Neural cell (in vitro differentiated cells): ENCODE data around the gene CCDC87. TPM values are rescaled to one million over a fixed set of nuclear protein-coding genes. Genes with fewer than 3 reads are reported as not detected.

Experiments
- H2AFZ ChIP-seq: fragments of 200-600, 300-800 bp; sonication (generic), shearing (Covaris generic); 2 replicates; pipeline ENCODE4 v1.6.0; 2014; ENCODE audit warnings: low read depth, mild to moderate bottlenecking, antibody characterized with exemption, low read length, moderate library complexity
- H3F3A ChIP-seq: fragments of 200-600 bp; shearing (Covaris generic); 2 replicates; pipeline ENCODE4 v1.6.1; 2016; ENCODE audit warnings: mild to moderate bottlenecking, moderate library complexity, mixed read lengths, antibody characterized with exemption, low read length; ENCODE audit not compliant: insufficient read depth, poor library complexity, severe bottlenecking
- H3K27ac ChIP-seq: fragments of 200-600, 300-800 bp; sonication (generic), shearing (Covaris generic); 2 replicates; pipeline ENCODE4 v1.5.1; 2014; ENCODE audit warnings: mild to moderate bottlenecking, low read length, moderate library complexity
- H3K27me3 ChIP-seq: fragments of 300-800, 200-600 bp; sonication (generic), shearing (Covaris generic); 2 replicates; pipeline ENCODE4 v1.6.0; 2014; ENCODE audit warnings: mild to moderate bottlenecking, low read depth, low read length, moderate library complexity; ENCODE audit not compliant: insufficient read depth
- H3K36me3 ChIP-seq: fragments of 300-800, 200-600 bp; sonication (generic), shearing (Covaris generic); 2 replicates; pipeline ENCODE4 v1.5.1; 2014; ENCODE audit warnings: mild to moderate bottlenecking, antibody characterized with exemption, low read length, moderate library complexity; ENCODE audit not compliant: insufficient read depth
- H3K4me2 ChIP-seq: fragments of 300-800, 200-600 bp; sonication (generic), shearing (Covaris generic); 2 replicates; pipeline ENCODE4 v1.6.0; 2014; ENCODE audit warnings: mild to moderate bottlenecking, low read length
- H3K4me3 ChIP-seq: fragments of 300-800, 200-600 bp; sonication (generic), shearing (Covaris generic); 2 replicates; pipeline ENCODE4 v1.5.1; 2014; ENCODE audit warnings: mild to moderate bottlenecking, low read length, moderate library complexity
- H3K79me2 ChIP-seq: fragments of 200-600 bp; shearing (Covaris generic); replicated peaks from 2 replicates; pipeline ENCODE4 v1.6.0; 2014; ENCODE audit warnings: mild to moderate bottlenecking, low read length, moderate library complexity; ENCODE audit not compliant: insufficient read depth
- H3K9ac ChIP-seq: fragments of 300-800, 200-600 bp; sonication (generic), shearing (Covaris generic); 2 replicates; pipeline ENCODE4 v1.6.1; 2016; ENCODE audit warnings: mild to moderate bottlenecking, low read length, mixed read lengths
- H3K9me2 ChIP-seq: fragments of 200-600 bp; shearing (Covaris generic); 2 replicates; pipeline ENCODE4 v1.6.1; 2016; ENCODE audit warnings: mild to moderate bottlenecking, low read length, mixed read lengths; ENCODE audit not compliant: insufficient read depth
- H3K9me3 ChIP-seq: fragments of 200-600, 300-800 bp; sonication (generic), shearing (Covaris generic); 2 replicates; pipeline ENCODE4 v1.6.1; 2016; ENCODE audit warnings: mild to moderate bottlenecking, mixed run types, low read length, moderate library complexity, mixed read lengths
- H4K20me1 ChIP-seq: fragments of 200-600 bp; shearing (Covaris generic); 2 replicates; pipeline ENCODE4 v1.6.1; 2016; ENCODE audit warnings: mild to moderate bottlenecking, mixed run types; ENCODE audit not compliant: insufficient read depth
- EP300 ChIP-seq: fragments of 450-650 bp; conservative IDR thresholded peaks from 2 replicates; pipeline ENCODE4 v1.6.1; 2014; ENCODE audit warnings: antibody characterized with exemption, mild to moderate bottlenecking, moderate library complexity; ENCODE audit not compliant: poor library complexity, severe bottlenecking
- EZH2 ChIP-seq: fragments of 200-600, 300-800 bp; shearing (Covaris generic), sonication (generic); IDR thresholded peaks from 2 replicates; pipeline ENCODE4 v1.6.1; 2014; ENCODE audit warnings: antibody characterized with exemption, low read length, borderline replicate concordance, mild to moderate bottlenecking; ENCODE audit not compliant: insufficient read depth, poor library complexity, severe bottlenecking
- MXI1 ChIP-seq: fragments of 450-650 bp; conservative IDR thresholded peaks from 2 replicates; pipeline ENCODE4 v1.6.1; 2014; ENCODE audit warnings: antibody characterized with exemption, mild to moderate bottlenecking; ENCODE audit not compliant: poor library complexity, severe bottlenecking
- POLR2AphosphoS5 ChIP-seq: IDR thresholded peaks from 2 replicates; pipeline ENCODE4 v1.6.1; 2012
- RAD21 ChIP-seq: fragments of 450-650 bp; conservative IDR thresholded peaks from 2 replicates; pipeline ENCODE4 v1.6.1; 2014; ENCODE audit warnings: antibody characterized with exemption, mild to moderate bottlenecking, moderate library complexity
- SMC3 ChIP-seq: fragments of 450-650 bp; conservative IDR thresholded peaks from 2 replicates; pipeline ENCODE4 v1.6.1; 2014; ENCODE audit warnings: antibody characterized with exemption, mild to moderate bottlenecking, moderate library complexity; ENCODE audit not compliant: poor library complexity
- TAF1 ChIP-seq: IDR thresholded peaks from 2 replicates; pipeline ENCODE4 v1.6.1; 2012; ENCODE audit warnings: low read depth
- polyA plus RNA-seq: library from polyadenylated mRNA; depleted of rRNA; stranded (reverse); fragments of >200 nt; gene quantifications from 2 replicates; pipeline ENCODE4 v1.2.3, GENCODE V29; 2014
- TF ChIP-seq, protein P1 (sequence below): fragments of 450-650 bp; IDR thresholded peaks from 2 replicates; pipeline ENCODE4 v1.5.1; 2014; ENCODE audit warnings: antibody characterized with exemption, mild to moderate bottlenecking, moderate library complexity; ENCODE audit not compliant: poor library complexity, severe bottlenecking
- TF ChIP-seq, protein P2 (sequence below): IDR thresholded peaks from 2 replicates; pipeline ENCODE4 v1.6.1; 2012; ENCODE audit warnings: borderline replicate concordance

The CCDC87 gene
- polyA plus RNA-seq, 1 donor from 2014 or later: not detected

DNA sequence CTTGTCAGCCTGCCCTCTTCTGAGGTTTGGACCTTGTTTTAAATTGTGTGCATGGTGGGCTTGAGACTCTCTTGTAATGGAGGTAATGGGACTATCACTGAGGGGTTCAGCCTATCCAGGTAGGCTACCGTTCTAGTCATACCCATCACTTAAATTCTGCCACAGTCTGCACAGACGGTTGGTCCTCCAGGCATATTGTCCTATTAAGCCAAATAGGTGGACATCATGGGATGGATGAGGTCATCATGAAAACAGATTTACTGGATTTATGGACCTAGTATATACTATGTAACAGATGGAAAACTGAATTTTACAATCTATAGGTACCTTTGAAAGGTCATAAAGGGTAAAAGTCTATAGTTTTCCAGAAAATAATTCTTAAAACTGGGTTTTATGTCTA, 36.5 kb upstream of the CCDC87 start:
- Histone ChIP-seq H3K4me2 (no peak overlapping the region), H4K20me1 (peaks cover 11% of the 10 kb centered on the region), H3K36me3 (peaks cover 21% of the 10 kb centered on the region), H3K4me3 (no peak overlapping the region), H3K9me2 (no peaks in the 10 kb centered on the region), H3K9ac (no peak overlapping the region), H3K27ac (no peak overlapping the region), H2AFZ (no peak overlapping the region), H3K27me3 (no peaks in the 10 kb centered on the region), H3F3A (no peaks in the 10 kb centered on the region), H3K9me3 (no peaks in the 10 kb centered on the region), H3K79me2 (peaks cover 32% of the 10 kb centered on the region)
- TF ChIP-seq MXI1 (no peak), EP300 (no peak), SMC3 (no peak), EZH2 (no peak), POLR2AphosphoS5 (no peak), RAD21 (no peak), TAF1 (no peak)
- TF ChIP-seq, protein P1, sequence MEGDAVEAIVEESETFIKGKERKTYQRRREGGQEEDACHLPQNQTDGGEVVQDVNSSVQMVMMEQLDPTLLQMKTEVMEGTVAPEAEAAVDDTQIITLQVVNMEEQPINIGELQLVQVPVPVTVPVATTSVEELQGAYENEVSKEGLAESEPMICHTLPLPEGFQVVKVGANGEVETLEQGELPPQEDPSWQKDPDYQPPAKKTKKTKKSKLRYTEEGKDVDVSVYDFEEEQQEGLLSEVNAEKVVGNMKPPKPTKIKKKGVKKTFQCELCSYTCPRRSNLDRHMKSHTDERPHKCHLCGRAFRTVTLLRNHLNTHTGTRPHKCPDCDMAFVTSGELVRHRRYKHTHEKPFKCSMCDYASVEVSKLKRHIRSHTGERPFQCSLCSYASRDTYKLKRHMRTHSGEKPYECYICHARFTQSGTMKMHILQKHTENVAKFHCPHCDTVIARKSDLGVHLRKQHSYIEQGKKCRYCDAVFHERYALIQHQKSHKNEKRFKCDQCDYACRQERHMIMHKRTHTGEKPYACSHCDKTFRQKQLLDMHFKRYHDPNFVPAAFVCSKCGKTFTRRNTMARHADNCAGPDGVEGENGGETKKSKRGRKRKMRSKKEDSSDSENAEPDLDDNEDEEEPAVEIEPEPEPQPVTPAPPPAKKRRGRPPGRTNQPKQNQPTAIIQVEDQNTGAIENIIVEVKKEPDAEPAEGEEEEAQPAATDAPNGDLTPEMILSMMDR: no peak
- TF ChIP-seq, protein P2, sequence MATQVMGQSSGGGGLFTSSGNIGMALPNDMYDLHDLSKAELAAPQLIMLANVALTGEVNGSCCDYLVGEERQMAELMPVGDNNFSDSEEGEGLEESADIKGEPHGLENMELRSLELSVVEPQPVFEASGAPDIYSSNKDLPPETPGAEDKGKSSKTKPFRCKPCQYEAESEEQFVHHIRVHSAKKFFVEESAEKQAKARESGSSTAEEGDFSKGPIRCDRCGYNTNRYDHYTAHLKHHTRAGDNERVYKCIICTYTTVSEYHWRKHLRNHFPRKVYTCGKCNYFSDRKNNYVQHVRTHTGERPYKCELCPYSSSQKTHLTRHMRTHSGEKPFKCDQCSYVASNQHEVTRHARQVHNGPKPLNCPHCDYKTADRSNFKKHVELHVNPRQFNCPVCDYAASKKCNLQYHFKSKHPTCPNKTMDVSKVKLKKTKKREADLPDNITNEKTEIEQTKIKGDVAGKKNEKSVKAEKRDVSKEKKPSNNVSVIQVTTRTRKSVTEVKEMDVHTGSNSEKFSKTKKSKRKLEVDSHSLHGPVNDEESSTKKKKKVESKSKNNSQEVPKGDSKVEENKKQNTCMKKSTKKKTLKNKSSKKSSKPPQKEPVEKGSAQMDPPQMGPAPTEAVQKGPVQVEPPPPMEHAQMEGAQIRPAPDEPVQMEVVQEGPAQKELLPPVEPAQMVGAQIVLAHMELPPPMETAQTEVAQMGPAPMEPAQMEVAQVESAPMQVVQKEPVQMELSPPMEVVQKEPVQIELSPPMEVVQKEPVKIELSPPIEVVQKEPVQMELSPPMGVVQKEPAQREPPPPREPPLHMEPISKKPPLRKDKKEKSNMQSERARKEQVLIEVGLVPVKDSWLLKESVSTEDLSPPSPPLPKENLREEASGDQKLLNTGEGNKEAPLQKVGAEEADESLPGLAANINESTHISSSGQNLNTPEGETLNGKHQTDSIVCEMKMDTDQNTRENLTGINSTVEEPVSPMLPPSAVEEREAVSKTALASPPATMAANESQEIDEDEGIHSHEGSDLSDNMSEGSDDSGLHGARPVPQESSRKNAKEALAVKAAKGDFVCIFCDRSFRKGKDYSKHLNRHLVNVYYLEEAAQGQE: no peak

DNA sequence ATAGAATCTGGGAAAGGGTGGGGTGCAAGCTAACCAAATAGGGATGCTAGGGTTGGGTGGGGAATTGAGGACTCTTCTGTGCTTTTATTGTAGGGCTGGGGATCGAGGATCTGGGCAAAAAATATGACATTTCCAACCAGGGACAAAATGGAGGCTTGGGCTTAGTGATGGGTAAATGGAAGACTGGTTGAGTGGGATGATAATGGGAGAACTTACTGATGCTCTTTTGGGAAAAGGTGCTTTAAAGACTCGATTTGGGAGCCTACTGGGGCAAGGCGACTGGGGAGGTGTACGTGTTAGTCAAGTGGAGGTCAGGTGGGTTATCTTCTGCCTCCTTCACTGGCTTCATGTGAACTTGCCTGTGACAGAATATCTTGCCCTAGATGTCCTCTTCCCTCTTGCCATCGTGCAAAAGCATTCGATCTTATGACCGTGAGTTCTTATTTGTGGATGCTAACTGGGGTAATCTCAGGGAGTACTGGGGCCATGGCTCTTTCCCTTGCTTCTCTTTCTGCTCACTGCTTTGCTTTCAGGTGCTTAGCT, 35.3 kb upstream of the CCDC87 start:
- no peaks in the 10 kb centered on the region for H3K27me3 ChIP-seq
- H3K9me2 ChIP-seq: no peaks in the 10 kb centered on the region
- no peak overlapping the region for H3K27ac ChIP-seq
- no peak overlapping the region for H2AFZ ChIP-seq
- H4K20me1 ChIP-seq: peaks cover 22% of the 10 kb centered on the region
- no peak overlapping the region for H3K4me2 ChIP-seq
- TF ChIP-seq TAF1 (no peak), POLR2AphosphoS5 (no peak), EZH2 (no peak), RAD21 (no peak), SMC3 (no peak), MXI1 (no peak), EP300 (no peak)
- TF ChIP-seq, protein P2: no peak
- TF ChIP-seq, protein P1: no peak
- H3K36me3 ChIP-seq: peaks cover 21% of the 10 kb centered on the region
- no peaks in the 10 kb centered on the region for H3F3A ChIP-seq
- H3K9me3 ChIP-seq: no peaks in the 10 kb centered on the region
- H3K4me3 ChIP-seq: no peak overlapping the region
- H3K79me2 ChIP-seq: peaks cover 43% of the 10 kb centered on the region
- no peak overlapping the region for H3K9ac ChIP-seq
